K562 (cell line): Measurements from ENCODE around the gene B4GALT5. TPM values are rescaled to one million over a fixed set of nuclear protein-coding genes. Genes with fewer than 3 reads are reported as not detected.

Experiments used
- ADNP ChIP-seq: fragments of 200-800 bp; sonication (Bioruptor generic); IDR thresholded peaks from 2 replicates; pipeline ENCODE4 v1.6.1; 2016; ENCODE audit warnings: missing genetic modification characterization, missing compliant biosample characterization
- ARID1B ChIP-seq: fragments of 450-650 bp; IDR thresholded peaks from 2 replicates; pipeline ENCODE4 v1.6.1; 2016; ENCODE audit warnings: antibody characterized with exemption, mild to moderate bottlenecking, inconsistent platforms
- EGR1 ChIP-seq: fragments of 450-650 bp; conservative IDR thresholded peaks from 2 replicates; pipeline ENCODE4 v1.6.1; 2017; ENCODE audit warnings: mild to moderate bottlenecking
- FOXK2 ChIP-seq, 2 experiments: fragments of 450-650 bp; IDR thresholded peaks in 1 of 2; conservative IDR thresholded peaks in 1 of 2; 2 replicates each; pipeline ENCODE4 v1.6.1; 2016; ENCODE audit warnings: low read depth in 2 of 2, mild to moderate bottlenecking in 1 of 2
- HDAC6 ChIP-seq: IDR thresholded peaks from 2 replicates; pipeline ENCODE4 v1.6.1; 2012; ENCODE audit warnings: low read depth, mild to moderate bottlenecking, control low read depth, inconsistent platforms, low read length, moderate library complexity
- OTX1 ChIP-seq: fragments of 450-650 bp; formaldehyde crosslinking; IDR thresholded peaks from 2 replicates; pipeline ENCODE4 v1.4.0; 2022; ENCODE audit warnings: mild to moderate bottlenecking
- POLR2G ChIP-seq: fragments of 200-400 bp; formaldehyde crosslinking; IDR thresholded peaks from 2 replicates; pipeline ENCODE4 v1.6.1; 2017; ENCODE audit warnings: low read depth, mild to moderate bottlenecking, antibody characterized with exemption, low read length, moderate library complexity
- TEAD1 ChIP-seq, 2 experiments: fragments of 450-650 bp in 1 of 2; sonication (generic) in 1 of 2; formaldehyde crosslinking; IDR thresholded peaks; 2 replicates each; pipeline versions ENCODE4 v1.4.0 to v1.8.0; 2020 to 2022; ENCODE audit warnings: mild to moderate bottlenecking in 2 of 2, missing genetic modification reagents in 1 of 2
- ZBTB17 ChIP-seq: fragments of 450-650 bp; formaldehyde crosslinking; IDR thresholded peaks from 2 replicates; pipeline ENCODE4 v1.4.0; 2020; ENCODE audit warnings: mild to moderate bottlenecking
- ZNF146 ChIP-seq: IDR thresholded peaks from one replicate; pipeline ENCODE4 v1.6.1; 2018; ENCODE audit warnings: missing compliant biosample characterization; ENCODE audit not compliant: unreplicated experiment
- ZNF699 ChIP-seq: fragments of 250-450 bp; sonication (Bioruptor Pico); IDR thresholded peaks from 2 replicates; pipeline ENCODE4 v1.8.0; 2021; ENCODE audit warnings: mild to moderate bottlenecking, moderate library complexity; ENCODE audit not compliant: insufficient replicate concordance
- ZNF717 ChIP-seq: fragments of 250-450 bp; sonication (Bioruptor Pico); IDR thresholded peaks from 2 replicates; pipeline ENCODE4 v1.5.0; 2021
- polyA plus RNA-seq, 8 experiments: library from polyadenylated mRNA; depleted of rRNA in 4 of 8; stranded (reverse) in 5 of 8; unstranded in 3 of 8; fragments of >200 nt; fragmentation: Nextera tagmentation in 2 of 8; fragmentation: Illumina TruSeq in 1 of 8; extraction: Ambion mirVana in 2 of 8; extraction: Trizol in 1 of 8; gene quantifications; 2 replicates each; pipeline versions ENCODE4 v1.2.1 to v1.2.3, GENCODE V29; 2011 to 2014; ENCODE audit warnings: inconsistent platforms in 1 of 8, missing spikeins in 1 of 8
- total RNA-seq, 7 experiments: library from RNA; depleted of rRNA in 6 of 7; stranded (reverse); fragments of >200 nt in 6 of 7; fragmentation: Illumina TruSeq in 2 of 7; extraction: Trizol in 2 of 7; gene quantifications; 2 replicates each; pipeline versions ENCODE4 v1.2.1 to v1.2.3, GENCODE V29; 2011 to 2021; ENCODE audit warnings: low replicate concordance in 1 of 7
- TF ChIP-seq, protein P1 (sequence below), 2 experiments: IDR thresholded peaks in 1 of 2; conservative IDR thresholded peaks in 1 of 2; 2 replicates each; pipeline ENCODE4 v1.6.1; 2016; ENCODE audit warnings: low read depth in 2 of 2, mild to moderate bottlenecking in 1 of 2, missing compliant biosample characterization in 1 of 2, missing genetic modification characterization in 1 of 2, moderate library complexity in 1 of 2
- TF ChIP-seq, protein P2 (sequence below), 2 experiments: fragments of 450-650 bp; IDR thresholded peaks; 2 replicates each; pipeline ENCODE4 v1.6.1; 2016
- TF ChIP-seq, protein P3 (sequence below): fragments of 250-450 bp; sonication (Bioruptor Pico); IDR thresholded peaks from 2 replicates; pipeline ENCODE4 v1.5.0; 2020; ENCODE audit warnings: mild to moderate bottlenecking

Gene B4GALT5
- total and polyA plus RNA-seq, 9 of the 15 experiments (the other 6 are each of a cell fraction or from before 2014, with no cell fraction given): 8.5 to 32.6 (median 23.4) TPM

DNA sequence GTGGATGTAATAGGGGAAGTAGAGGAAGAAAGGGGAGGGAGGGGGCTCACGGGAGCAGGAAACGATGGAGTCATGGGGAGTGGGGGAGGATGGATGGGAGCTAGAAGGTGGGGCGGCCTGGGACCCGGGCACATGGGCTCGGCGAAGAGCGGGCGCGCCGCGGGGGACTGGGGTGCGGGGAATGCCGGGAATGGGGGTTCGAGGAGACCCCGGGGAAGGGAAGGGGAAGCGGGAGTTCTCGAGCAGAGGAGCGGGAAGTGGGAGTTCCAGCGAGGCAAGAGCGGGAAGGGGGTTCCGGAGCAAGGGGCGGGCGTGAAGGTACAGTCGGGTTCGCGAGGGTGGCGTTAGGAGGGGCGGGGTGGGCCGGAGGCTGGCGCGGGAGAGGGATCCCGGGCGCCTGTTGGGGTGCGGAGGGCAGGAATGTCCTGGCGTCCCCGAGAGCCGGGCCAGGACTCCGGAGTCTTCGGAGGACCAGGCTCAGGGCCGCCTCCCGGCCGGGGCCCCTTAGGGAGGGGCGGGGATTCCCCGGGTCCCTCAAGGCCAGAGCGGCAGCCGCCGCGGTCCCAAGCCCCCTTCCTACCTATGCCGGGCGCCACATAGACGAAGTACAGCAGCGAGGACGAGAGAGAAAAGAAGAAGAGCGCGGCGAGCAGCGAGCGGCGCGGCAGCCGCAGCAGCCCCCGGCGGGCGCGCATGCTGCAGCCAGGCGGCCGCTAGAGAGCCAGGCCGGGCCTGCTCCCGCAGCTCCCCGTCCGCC lies 504 bp downstream of the B4GALT5 start (continued):
- TF ChIP-seq FOXK2 (conservative IDR thresholded peaks at IDR 0.05 in 1 of 2, IDR thresholded peaks at IDR 0.05 in 1 of 2; ENCODE audit: low read depth in 2 of 2): no peak
- TF ChIP-seq HDAC6: no peak
- TF ChIP-seq, protein P1, sequence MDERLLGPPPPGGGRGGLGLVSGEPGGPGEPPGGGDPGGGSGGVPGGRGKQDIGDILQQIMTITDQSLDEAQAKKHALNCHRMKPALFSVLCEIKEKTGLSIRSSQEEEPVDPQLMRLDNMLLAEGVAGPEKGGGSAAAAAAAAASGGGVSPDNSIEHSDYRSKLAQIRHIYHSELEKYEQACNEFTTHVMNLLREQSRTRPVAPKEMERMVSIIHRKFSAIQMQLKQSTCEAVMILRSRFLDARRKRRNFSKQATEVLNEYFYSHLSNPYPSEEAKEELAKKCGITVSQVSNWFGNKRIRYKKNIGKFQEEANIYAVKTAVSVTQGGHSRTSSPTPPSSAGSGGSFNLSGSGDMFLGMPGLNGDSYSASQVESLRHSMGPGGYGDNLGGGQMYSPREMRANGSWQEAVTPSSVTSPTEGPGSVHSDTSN (CRISPR knock-in tag; IDR thresholded peaks at IDR 0.05; ENCODE audit: low read depth): no peak
- TF ChIP-seq, protein P1 (tag; conservative IDR thresholded peaks at IDR 0.05; ENCODE audit: low read depth): no peak
- 0 out of 2 replicates have a peak, but pooled peaks have one; percentile 22 for TF ChIP-seq ARID1B
- 0 out of 2 replicates have a peak, but pooled peaks have one; percentile 18 for TF ChIP-seq EGR1
- TF ChIP-seq OTX1 (CRISPR knock-in tag): 0 out of 2 replicates have a peak, but pooled peaks have one; percentile 15
- TF ChIP-seq ZNF146: no peak
- no peak for TF ChIP-seq ZBTB17 (CRISPR knock-in tag)
- TF ChIP-seq, protein P2, sequence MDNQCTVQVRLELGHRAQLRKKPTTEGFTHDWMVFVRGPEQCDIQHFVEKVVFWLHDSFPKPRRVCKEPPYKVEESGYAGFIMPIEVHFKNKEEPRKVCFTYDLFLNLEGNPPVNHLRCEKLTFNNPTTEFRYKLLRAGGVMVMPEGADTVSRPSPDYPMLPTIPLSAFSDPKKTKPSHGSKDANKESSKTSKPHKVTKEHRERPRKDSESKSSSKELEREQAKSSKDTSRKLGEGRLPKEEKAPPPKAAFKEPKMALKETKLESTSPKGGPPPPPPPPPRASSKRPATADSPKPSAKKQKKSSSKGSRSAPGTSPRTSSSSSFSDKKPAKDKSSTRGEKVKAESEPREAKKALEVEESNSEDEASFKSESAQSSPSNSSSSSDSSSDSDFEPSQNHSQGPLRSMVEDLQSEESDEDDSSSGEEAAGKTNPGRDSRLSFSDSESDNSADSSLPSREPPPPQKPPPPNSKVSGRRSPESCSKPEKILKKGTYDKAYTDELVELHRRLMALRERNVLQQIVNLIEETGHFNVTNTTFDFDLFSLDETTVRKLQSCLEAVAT (IDR thresholded peaks at IDR 0.05): 0 out of 4 replicates have a peak, but pooled peaks of 1 of the 2 experiments have one; percentile 42
- peak; percentile 72 for TF ChIP-seq POLR2G
- no peak for TF ChIP-seq TEAD1 (CRISPR knock-in tag; IDR thresholded peaks at IDR 0.05)
- TF ChIP-seq ZNF699: no peak
- TF ChIP-seq ZNF717 (CRISPR knock-in tag): no peak
- TF ChIP-seq, protein P3, sequence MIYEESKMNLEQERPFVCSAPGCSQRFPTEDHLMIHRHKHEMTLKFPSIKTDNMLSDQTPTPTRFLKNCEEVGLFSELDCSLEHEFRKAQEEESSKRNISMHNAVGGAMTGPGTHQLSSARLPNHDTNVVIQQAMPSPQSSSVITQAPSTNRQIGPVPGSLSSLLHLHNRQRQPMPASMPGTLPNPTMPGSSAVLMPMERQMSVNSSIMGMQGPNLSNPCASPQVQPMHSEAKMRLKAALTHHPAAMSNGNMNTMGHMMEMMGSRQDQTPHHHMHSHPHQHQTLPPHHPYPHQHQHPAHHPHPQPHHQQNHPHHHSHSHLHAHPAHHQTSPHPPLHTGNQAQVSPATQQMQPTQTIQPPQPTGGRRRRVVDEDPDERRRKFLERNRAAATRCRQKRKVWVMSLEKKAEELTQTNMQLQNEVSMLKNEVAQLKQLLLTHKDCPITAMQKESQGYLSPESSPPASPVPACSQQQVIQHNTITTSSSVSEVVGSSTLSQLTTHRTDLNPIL (CRISPR knock-in tag): no peak
- TF ChIP-seq ADNP (tag): no peak
